GM12875 (cell line): ENCODE results near the gene ACBD4.

Source experiments
- H3K4me3 ChIP-seq: one replicate; pipeline ENCODE4 v1.5.1; 2011; ENCODE audit warnings: low read depth, low read length, control low read depth
- CTCF ChIP-seq: IDR thresholded peaks from 2 replicates; pipeline ENCODE4 v1.5.1; 2011; ENCODE audit warnings: low read depth, mild to moderate bottlenecking, control low read depth, inconsistent platforms, low read length, moderate library complexity, borderline replicate concordance; ENCODE audit not compliant: insufficient read depth

Gene ACBD4

GRCh38 chr17:45135192-45135977 is at the start of gene ACBD4:
TSS of gene ACBD4 (plus strand) at chr17:45135687. CDS start at chr17:45136145, 458 bp downstream.
- peak; percentile 100 for TF ChIP-seq CTCF
- H3K4me3 ChIP-seq, result peak within 1 kb of the TSS; percentile 64

GRCh38 chr17:45086391-45086790 is 49.1 kb upstream of the ACBD4 start:
- no peak overlapping the region for H3K4me3 ChIP-seq
- no peak for TF ChIP-seq CTCF

- H3K4me3 ChIP-seq, result no peak overlapping the region
- TF ChIP-seq CTCF, result no peak
Measured at GRCh38 chr17:45086865-45087503, 48.5 kb upstream of the ACBD4 start.

GRCh38 chr17:45087504-45087975 is 47.9 kb upstream of the ACBD4 start:
- no peak overlapping the region for H3K4me3 ChIP-seq
- no peak for TF ChIP-seq CTCF

- H3K4me3 ChIP-seq, result no peak overlapping the region
- no peak for TF ChIP-seq CTCF
Measured at GRCh38 chr17:45087978-45088377, 47.5 kb upstream of the ACBD4 start.

GRCh38 chr17:45088741-45089140 is 46.7 kb upstream of the ACBD4 start:
- TF ChIP-seq CTCF, result no peak
- no peak overlapping the region for H3K4me3 ChIP-seq

GRCh38 chr17:45090711-45091110 is 44.8 kb upstream of the ACBD4 start:
- no peak for TF ChIP-seq CTCF
- no peak overlapping the region for H3K4me3 ChIP-seq
